ENCODE measurements around the gene TOP2A.

TOP2A gene

GRCh38 chr17:40355804-40356758 lies 61.6 kb downstream of the TOP2A start:
- no peak for DNase-seq

GRCh38 chr17:40355123-40355803 lies 62.4 kb downstream of the TOP2A start:
- DNase-seq, result peak; percentile 46

GRCh38 chr17:40354221-40355122 lies 63.2 kb downstream of the TOP2A start:
- no peak for DNase-seq

- no peak for DNase-seq
Observed at GRCh38 chr17:40352779-40353394, 64.8 kb downstream of the TOP2A start.

- DNase-seq, result no peak
Observed at GRCh38 chr17:40352237-40352778, 65.4 kb downstream of the TOP2A start.

GRCh38 chr17:40351359-40352236 lies 66.1 kb downstream of the TOP2A start:
- DNase-seq, result no peak

GRCh38 chr17:40350689-40351358 lies 66.9 kb downstream of the TOP2A start:
- DNase-seq, result no peak

- DNase-seq, result no peak
Observed at GRCh38 chr17:40349895-40350688, 67.6 kb downstream of the TOP2A start.

- no peak for DNase-seq
Observed at GRCh38 chr17:40349477-40349894, 68.2 kb downstream of the TOP2A start.

- DNase-seq, result no peak
Observed at GRCh38 chr17:40348562-40349476, 68.9 kb downstream of the TOP2A start.

- no peak for DNase-seq
Observed at GRCh38 chr17:40348136-40348504, 69.6 kb downstream of the TOP2A start.

GRCh38 chr17:40347319-40348135 lies 70.2 kb downstream of the TOP2A start:
- no peak for DNase-seq

- no peak for DNase-seq
Observed at GRCh38 chr17:40346765-40347158, 70.9 kb downstream of the TOP2A start.

- no peak for DNase-seq
Observed at GRCh38 chr17:40345994-40346764, 71.5 kb downstream of the TOP2A start.

GRCh38 chr17:40345161-40345993 lies 72.3 kb downstream of the TOP2A start:
- no peak for DNase-seq
